A673 (cell line): ENCODE results near the gene OSBPL8. TPM values are rescaled to one million over a fixed set of nuclear protein-coding genes. Genes with fewer than 3 reads are reported as not detected.
A peak's percentile ranks its signal among the peaks of the same experiment; 100 is the strongest.

Experiments used
- BruUV-seq: library from RNA; stranded (reverse); fragments of 400-500 nt; replicated peaks from 2 replicates; lab custom pipeline; 2021; lab: Mats Ljungman, UMichigan
- CTCF ChIA-PET: fragments of 300-600 bp; sonication (Branson Sonifier 250); formaldehyde crosslinking; loops from one replicate; lab custom pipeline; 2022; ENCODE audit warnings: antibody characterized with exemption; lab: Charles Lee
- POLR2A ChIA-PET: fragments of 300-600 bp; sonication (Branson Sonifier 250); formaldehyde crosslinking; loops from one replicate; lab custom pipeline; 2022; ENCODE audit warnings: antibody characterized with exemption; ENCODE audit not compliant: low non-redundant PET; lab: Charles Lee
- DNase-seq: peaks from one replicate; pipeline ENCODE4 v3.0.0-alpha.2; 2015; ENCODE audit warnings: low spot score
- H3K27ac ChIP-seq: fragments of 200-600 bp; sonication (generic); 2 replicates; pipeline ENCODE4 v1.5.1; 2016; ENCODE audit warnings: mixed run types, low read depth, mild to moderate bottlenecking, mixed read lengths, antibody characterized with exemption, low read length; ENCODE audit not compliant: poor library complexity, severe bottlenecking
- H3K27me3 ChIP-seq: fragments of 200-600 bp; sonication (generic); replicated peaks from 2 replicates; pipeline ENCODE4 v1.6.1; 2017; ENCODE audit warnings: mixed run types, low read depth, mild to moderate bottlenecking, mixed read lengths, antibody characterized with exemption, low read length; ENCODE audit not compliant: insufficient read depth, poor library complexity
- H3K36me3 ChIP-seq: fragments of 200-600 bp; sonication (generic); 2 replicates; pipeline ENCODE4 v1.6.1; 2016; ENCODE audit warnings: mixed run types, mild to moderate bottlenecking, mixed read lengths, antibody characterized with exemption, low read length; ENCODE audit not compliant: insufficient read depth, poor library complexity, severe bottlenecking
- H3K4me1 ChIP-seq: fragments of 200-600 bp; sonication (generic); 2 replicates; pipeline ENCODE4 v1.6.1; 2017; ENCODE audit warnings: mixed run types, mild to moderate bottlenecking, mixed read lengths, antibody characterized with exemption, low read length; ENCODE audit not compliant: insufficient read depth, poor library complexity, severe bottlenecking
- H3K4me3 ChIP-seq: fragments of 200-600 bp; sonication (generic); 2 replicates; pipeline ENCODE4 v1.5.1; 2016; ENCODE audit warnings: low read depth, mixed run types, mild to moderate bottlenecking, mixed read lengths, low read length; ENCODE audit not compliant: poor library complexity, severe bottlenecking
- H3K9me3 ChIP-seq: fragments of 200-600 bp; sonication (generic); 2 replicates; pipeline ENCODE4 v1.6.1; 2016; ENCODE audit warnings: mixed run types, low read depth, mild to moderate bottlenecking, mixed read lengths, antibody characterized with exemption, low read length; ENCODE audit not compliant: poor library complexity, severe bottlenecking
- CTCF ChIP-seq: fragments of 300-800, 200-600 bp; sonication (generic); conservative IDR thresholded peaks from 2 replicates; pipeline ENCODE4 v1.5.1; 2017; ENCODE audit warnings: low read depth, mild to moderate bottlenecking, antibody characterized with exemption, low read length, moderate library complexity, mixed read lengths
- EZH2 ChIP-seq: fragments of 200-600 bp; sonication (generic); IDR thresholded peaks from 2 replicates; pipeline ENCODE4 v1.6.1; 2017; ENCODE audit warnings: borderline replicate concordance, low read depth, mild to moderate bottlenecking, mixed read lengths, antibody characterized with exemption, low read length; ENCODE audit not compliant: poor library complexity, severe bottlenecking
- intact Hi-C: fragments of 100-400 bp; cut with micrococcal nuclease; formaldehyde crosslinking; loops from one replicate; pipeline ENCODE4 v1.10.0; 2022; ENCODE audit not compliant: unreplicated experiment
- total RNA-seq: library from RNA; stranded (reverse); gene quantifications from 2 replicates; pipeline ENCODE4 v1.2.3, GENCODE V29; 2021

The OSBPL8 gene
- total RNA-seq, 1 experiment from 2014 or later = 86.1 TPM

- Histone ChIP-seq H3K36me3 (no peaks in the 10 kb centered on the region), H3K9me3 (no peaks in the 10 kb centered on the region), H3K4me3 (no peak overlapping the region), H3K4me1 (peaks cover 20% of the 10 kb centered on the region), H3K27me3 (no peaks in the 10 kb centered on the region), H3K27ac (no peak overlapping the region)
- intact Hi-C loops = loop anchor here (10.0 kb wide), 1 partner anchor 472 kb away; the partner anchor contains the start of gene NAP1L1
- TF ChIP-seq EZH2 = no peak
- TF ChIP-seq CTCF = no peak
- ChIA-PET CTCF (no interaction called here), POLR2A (no interaction called here)
- no peak for DNase-seq
- TSS peak; percentile 1 for BruUV-seq
These were observed 3.2 kb downstream of the OSBPL8 start for GRCh38 chr12:76556368-76556767.

GRCh38 chr12:76555797-76556196, 3.8 kb downstream of the OSBPL8 start:
- H3K27ac ChIP-seq = no peak overlapping the region
- H3K36me3 ChIP-seq = no peaks in the 10 kb centered on the region
- no peak for DNase-seq
- ChIA-PET CTCF (interaction anchor here (0.5 kb wide), 1 partner anchor 207 kb away, joined by 5 read pairs; no protein-coding TSS in a partner anchor), POLR2A (no interaction called here)
- TF ChIP-seq CTCF (no peak), EZH2 (no peak)
- H3K27me3 ChIP-seq = no peaks in the 10 kb centered on the region
- H3K4me3 ChIP-seq = no peak overlapping the region
- intact Hi-C loops = loop anchor here (10.0 kb wide), 1 partner anchor 471 kb away; the partner anchor contains the start of gene NAP1L1
- peaks cover 21% of the 10 kb centered on the region for H3K4me1 ChIP-seq
- H3K9me3 ChIP-seq = no peaks in the 10 kb centered on the region
- no TSS peak for BruUV-seq

GRCh38 chr12:76555231-76555767, 4.3 kb downstream of the OSBPL8 start:
- ChIA-PET CTCF (interaction anchor here (0.5 kb wide), 1 partner anchor 208 kb away, joined by 5 read pairs; no protein-coding TSS in a partner anchor), POLR2A (no interaction called here)
- intact Hi-C loops = loop anchor here (10.0 kb wide), 1 partner anchor 470 kb away; the partner anchor contains the start of gene NAP1L1
- Histone ChIP-seq H3K4me1 (peaks cover 19% of the 10 kb centered on the region), H3K4me3 (no peak overlapping the region), H3K9me3 (no peaks in the 10 kb centered on the region), H3K36me3 (no peaks in the 10 kb centered on the region), H3K27me3 (no peaks in the 10 kb centered on the region), H3K27ac (no peak overlapping the region)
- DNase-seq = no peak
- BruUV-seq = no TSS peak
- TF ChIP-seq EZH2 = no peak
- peak; percentile 30; the same call in 1 of the 2 replicates for TF ChIP-seq CTCF
